Left ventricle myocardium inferior (tissue), 1 donor: ENCODE data around the gene OCSTAMP. TPM values are rescaled to one million over a fixed set of nuclear protein-coding genes. Genes with fewer than 3 reads are reported as not detected.

Experiments
- DNase-seq: peaks from one replicate; pipeline ENCODE4 v3.0.0-alpha.2; 2020
- H3K27ac ChIP-seq: fragments of 200-600 bp; replicated peaks from 2 replicates; pipeline ENCODE4 v1.8.0; 2021
- H3K27me3 ChIP-seq: fragments of 200-600 bp; 2 replicates; pipeline ENCODE4 v1.8.0; 2021; ENCODE audit warnings: low read depth
- H3K36me3 ChIP-seq: fragments of 200-600 bp; 2 replicates; pipeline ENCODE4 v1.8.0; 2021
- H3K4me1 ChIP-seq: fragments of 200-600 bp; 2 replicates; pipeline ENCODE4 v1.8.0; 2021
- H3K4me3 ChIP-seq: fragments of 200-600 bp; 2 replicates; pipeline ENCODE4 v1.8.0; 2021; ENCODE audit warnings: mild to moderate bottlenecking, moderate library complexity
- H3K9me3 ChIP-seq: fragments of 200-600 bp; replicated peaks from 2 replicates; pipeline ENCODE4 v1.8.0; 2021
- CTCF ChIP-seq: fragments of 200-600 bp; IDR thresholded peaks from 2 replicates; pipeline ENCODE4 v1.8.0; 2021; ENCODE audit warnings: antibody characterized with exemption, mild to moderate bottlenecking, borderline replicate concordance
- intact Hi-C: fragments of 100-400 bp; cut with micrococcal nuclease; formaldehyde crosslinking; loops from one replicate; pipeline ENCODE4 v1.11.0; 2022
- total RNA-seq: library from RNA; stranded (reverse); fragmentation: NEBNext Ultra II Directional; extraction: Animal tissue kit (Norgen Biotek cat#: 25700); gene quantifications from one replicate; pipeline ENCODE4 v1.2.1, GENCODE V29; 2021
- donor health status: DM: no; HTN: yes; CAD: no; lungs with severe emphysema.

OCSTAMP gene
- total RNA-seq, 1 donor from 2014 or later, result not detected

GRCh38 chr20:46543033-46543432 lies 7.4 kb downstream of the OCSTAMP start:
- H3K27ac ChIP-seq, result no peak overlapping the region
- no peak overlapping the region for H3K4me3 ChIP-seq
- TF ChIP-seq CTCF, result no peak
- no peaks in the 10 kb centered on the region for H3K36me3 ChIP-seq
- DNase-seq, result no peak
- H3K27me3 ChIP-seq, result peaks cover 88% of the 10 kb centered on the region
- no peaks in the 10 kb centered on the region for H3K4me1 ChIP-seq
- no peaks in the 10 kb centered on the region for H3K9me3 ChIP-seq
- intact Hi-C loops, result no loop called here

GRCh38 chr20:46541229-46541935 lies 9.1 kb downstream of the OCSTAMP start:
- no peaks in the 10 kb centered on the region for H3K9me3 ChIP-seq
- no peaks in the 10 kb centered on the region for H3K4me1 ChIP-seq
- intact Hi-C loops, result no loop called here
- TF ChIP-seq CTCF, result no peak
- H3K27me3 ChIP-seq, result peaks cover 89% of the 10 kb centered on the region
- no peak for DNase-seq
- no peak overlapping the region for H3K4me3 ChIP-seq
- no peaks in the 10 kb centered on the region for H3K36me3 ChIP-seq
- no peak overlapping the region for H3K27ac ChIP-seq

GRCh38 chr20:46539113-46539512 lies 11.3 kb downstream of the OCSTAMP start:
- no peak for DNase-seq
- Histone ChIP-seq H3K4me1 (no peaks in the 10 kb centered on the region), H3K9me3 (no peaks in the 10 kb centered on the region), H3K4me3 (no peak overlapping the region), H3K36me3 (no peaks in the 10 kb centered on the region), H3K27me3 (peaks cover 84% of the 10 kb centered on the region), H3K27ac (no peak overlapping the region)
- intact Hi-C loops, result no loop called here
- TF ChIP-seq CTCF, result no peak

- H3K36me3 ChIP-seq, result no peaks in the 10 kb centered on the region
- H3K4me3 ChIP-seq, result no peak overlapping the region
- no peak for TF ChIP-seq CTCF
- no peak for DNase-seq
- H3K27ac ChIP-seq, result no peak overlapping the region
- H3K27me3 ChIP-seq, result peaks cover 65% of the 10 kb centered on the region
- no peaks in the 10 kb centered on the region for H3K4me1 ChIP-seq
- intact Hi-C loops, result no loop called here
- no peaks in the 10 kb centered on the region for H3K9me3 ChIP-seq
These were observed 19.8 kb downstream of the OCSTAMP start for GRCh38 chr20:46530640-46531039.

GRCh38 chr20:46523696-46524328 lies 26.6 kb downstream of the OCSTAMP start:
- no peak for DNase-seq

More at GRCh38 chr20:46523696-46524328, 26.6 kb downstream of the OCSTAMP start:
- H3K27ac ChIP-seq, result no peak overlapping the region
- H3K9me3 ChIP-seq, result no peaks in the 10 kb centered on the region
- H3K27me3 ChIP-seq, result peaks cover 63% of the 10 kb centered on the region
- intact Hi-C loops, result loop anchor here (10.0 kb wide), 1 partner anchor 161 kb away; the partner anchor contains the start of gene TP53RK
- no peak for TF ChIP-seq CTCF
- no peaks in the 10 kb centered on the region for H3K36me3 ChIP-seq
- no peak overlapping the region for H3K4me3 ChIP-seq
- no peaks in the 10 kb centered on the region for H3K4me1 ChIP-seq
